CD4-positive, alpha-beta T cell treated with Interleukin-10 for 1 hour (primary cell): ENCODE data around the gene PHOSPHO2.

Experiments
- DNase-seq: peaks from one replicate; pipeline ENCODE4 v3.0.0-alpha.2; 2020

PHOSPHO2 gene

GRCh38 chr2:169694113-169694893 is at the start of gene PHOSPHO2, which contains the start of gene CFAP210:
Gene PHOSPHO2, plus strand, starts transcription at chr2:169694469. Its CDS starts 6,503 bp downstream, at chr2:169700972.
Gene CFAP210, minus strand, starts transcription at chr2:169694405. Its CDS starts 78 bp downstream, at chr2:169694327.
- DNase-seq: peak; percentile 99

- DNase-seq: no peak
Observed at GRCh38 chr2:169647496-169647895, 46.8 kb upstream of the PHOSPHO2 start.

- DNase-seq: no peak
Observed at GRCh38 chr2:169649278-169649677, 45.0 kb upstream of the PHOSPHO2 start.

- no peak for DNase-seq
Observed at GRCh38 chr2:169653636-169654035, 40.6 kb upstream of the PHOSPHO2 start.

GRCh38 chr2:169656164-169656563 is 38.1 kb upstream of the PHOSPHO2 start:
- DNase-seq: no peak

GRCh38 chr2:169658877-169659276 is 35.4 kb upstream of the PHOSPHO2 start:
- no peak for DNase-seq

- no peak for DNase-seq
Observed at GRCh38 chr2:169659320-169659719, 34.9 kb upstream of the PHOSPHO2 start.

- DNase-seq: no peak
Observed at GRCh38 chr2:169661265-169661664, 33.0 kb upstream of the PHOSPHO2 start.

- no peak for DNase-seq
Observed at GRCh38 chr2:169662744-169663143, 31.5 kb upstream of the PHOSPHO2 start.

GRCh38 chr2:169663247-169663646 is 31.0 kb upstream of the PHOSPHO2 start:
- no peak for DNase-seq

GRCh38 chr2:169664600-169664977 is 29.7 kb upstream of the PHOSPHO2 start:
- no peak for DNase-seq

- DNase-seq: no peak
Observed at GRCh38 chr2:169664978-169665930, 29.0 kb upstream of the PHOSPHO2 start.

- DNase-seq: no peak
Observed at GRCh38 chr2:169667583-169667982, 26.7 kb upstream of the PHOSPHO2 start.

- no peak for DNase-seq
Observed at GRCh38 chr2:169670215-169670651, 24.0 kb upstream of the PHOSPHO2 start.

GRCh38 chr2:169670937-169671336 is 23.3 kb upstream of the PHOSPHO2 start:
- DNase-seq: no peak

- DNase-seq: no peak
Observed at GRCh38 chr2:169672406-169672805, 21.9 kb upstream of the PHOSPHO2 start.

- DNase-seq: no peak
Observed at GRCh38 chr2:169673106-169673505, 21.2 kb upstream of the PHOSPHO2 start.

GRCh38 chr2:169673921-169674320 is 20.3 kb upstream of the PHOSPHO2 start:
- DNase-seq: no peak

- no peak for DNase-seq
Observed at GRCh38 chr2:169676357-169676756, 17.9 kb upstream of the PHOSPHO2 start.

GRCh38 chr2:169676850-169677249 is 17.4 kb upstream of the PHOSPHO2 start:
- no peak for DNase-seq

GRCh38 chr2:169683054-169683424 is 11.2 kb upstream of the PHOSPHO2 start:
- peak; percentile 21 for DNase-seq

GRCh38 chr2:169683425-169684134 is 10.7 kb upstream of the PHOSPHO2 start:
- DNase-seq: no peak

GRCh38 chr2:169684135-169684565 is 10.1 kb upstream of the PHOSPHO2 start:
- DNase-seq: no peak
